H1 (cell line): ENCODE data around the gene TSC1. TPM values are rescaled to one million over a fixed set of nuclear protein-coding genes. Genes with fewer than 3 reads are reported as not detected.

Experiments used
- CTCF ChIA-PET: fragments of 300-600 bp; sonication (Branson Sonifier 250); formaldehyde crosslinking; loops from one replicate; lab custom pipeline; 2021; ENCODE audit not compliant: partially characterized antibody; lab: Charles Lee
- POLR2A ChIA-PET: fragments of 300-600 bp; sonication (Branson Sonifier 250); formaldehyde crosslinking; loops from one replicate; lab custom pipeline; 2021; ENCODE audit warnings: inconsistent platforms; ENCODE audit not compliant: partially characterized antibody; lab: Charles Lee
- DNase-seq, 2 experiments: peaks; one replicate each; pipeline versions ENCODE4 v3.0.0 to v3.0.0-alpha.2; 2010 to 2022; ENCODE audit warnings: low spot score in 2 of 2, low read depth in 1 of 2, mixed read lengths in 1 of 2
- FAIRE-seq: peaks from 2 replicates; lab custom pipeline; 2011; peaks lifted over from hg19 to GRCh38; lab: Jason Lieb, UNC
- H2AFZ ChIP-seq: 2 replicates; pipeline ENCODE4 v1.8.1; 2012; ENCODE audit warnings: low read length, inconsistent platforms
- H2AK5ac ChIP-seq: 2 replicates; pipeline ENCODE4 v1.6.1; 2013; ENCODE audit warnings: low read depth, low read length
- H2BK120ac ChIP-seq: replicated peaks from 2 replicates; pipeline ENCODE3; 2013; ENCODE audit warnings: low read depth, low read length, inconsistent platforms
- H2BK12ac ChIP-seq: 2 replicates; pipeline ENCODE4 v1.6.1; 2013; ENCODE audit warnings: low read depth, low read length
- H2BK15ac ChIP-seq: 2 replicates; pipeline ENCODE4 v1.6.1; 2013; ENCODE audit warnings: low read length
- H2BK20ac ChIP-seq: 2 replicates; pipeline ENCODE4 v1.6.1; 2013; ENCODE audit warnings: low read length
- H2BK5ac ChIP-seq: 2 replicates; pipeline ENCODE4 v1.6.1; 2013; ENCODE audit warnings: low read depth, low read length
- H3K14ac ChIP-seq: 2 replicates; pipeline ENCODE4 v1.6.1; 2013; ENCODE audit warnings: inconsistent platforms; ENCODE audit not compliant: insufficient read length
- H3K18ac ChIP-seq: 2 replicates; pipeline ENCODE4 v1.6.1; 2013; ENCODE audit warnings: low read length; ENCODE audit errors: extremely low read depth
- H3K23ac ChIP-seq: 2 replicates; pipeline ENCODE4 v1.6.1; 2013; ENCODE audit warnings: inconsistent platforms; ENCODE audit not compliant: insufficient read length
- H3K23me2 ChIP-seq: 2 replicates; pipeline ENCODE4 v1.6.1; 2013; ENCODE audit warnings: low read depth, low read length
- H3K27ac ChIP-seq: 2 replicates; pipeline ENCODE4 v1.6.1; 2011; ENCODE audit warnings: low read depth, low read length, inconsistent platforms
- H3K27me3 ChIP-seq, 4 experiments: replicated peaks in 1 of 4; 1 replicate in 1 of 4; 2 replicates in 3 of 4; pipeline versions ENCODE4 v1.6.1 to v1.8.1; 2011 to 2013; ENCODE audit warnings: low read length in 3 of 4, mild to moderate bottlenecking in 3 of 4, inconsistent platforms in 2 of 4, mixed read lengths in 2 of 4, moderate library complexity in 1 of 4; ENCODE audit not compliant: control insufficient read depth in 3 of 4, insufficient read depth in 3 of 4; ENCODE audit errors: extremely low read depth in 1 of 4
- H3K36me3 ChIP-seq, 4 experiments: 2 replicates each; pipeline versions ENCODE4 v1.6.1 to v1.8.1; 2011 to 2013; ENCODE audit warnings: mild to moderate bottlenecking in 4 of 4, low read length in 3 of 4, moderate library complexity in 2 of 4, control low read depth in 1 of 4, inconsistent platforms in 1 of 4; ENCODE audit not compliant: insufficient read depth in 4 of 4, control insufficient read depth in 2 of 4
- H3K4ac ChIP-seq: replicated peaks from 2 replicates; pipeline ENCODE3; 2013; ENCODE audit warnings: low read length, low read depth, mixed read lengths, inconsistent platforms; ENCODE audit not compliant: insufficient read length
- H3K4me1 ChIP-seq, 4 experiments: replicated peaks in 1 of 4; 1 replicate in 1 of 4; 2 replicates in 3 of 4; pipeline versions ENCODE4 v1.6.1 to v1.8.1; 2011 to 2013; ENCODE audit warnings: low read length in 3 of 4, inconsistent platforms in 2 of 4, mixed read lengths in 1 of 4; ENCODE audit not compliant: insufficient read depth in 4 of 4, control insufficient read depth in 3 of 4
- H3K4me2 ChIP-seq, 2 experiments: 2 replicates each; pipeline versions ENCODE4 v1.6.1 to v1.8.1; 2011 to 2013; ENCODE audit warnings: low read depth in 2 of 2, low read length in 2 of 2, control low read depth in 1 of 2, inconsistent platforms in 1 of 2, mild to moderate bottlenecking in 1 of 2; ENCODE audit not compliant: insufficient read depth in 1 of 2
- H3K4me3 ChIP-seq, 4 experiments: fragments of 200-600, 300-600 bp in 1 of 4; sonication (generic), shearing (Covaris generic), sonication (Bioruptor Twin) in 1 of 4; 2 replicates each; pipeline versions ENCODE4 v1.5.1 to v1.8.1; 2011 to 2016; ENCODE audit warnings: low read length in 4 of 4, low read depth in 3 of 4, control low read depth in 2 of 4, inconsistent platforms in 2 of 4, mild to moderate bottlenecking in 2 of 4, mixed read lengths in 1 of 4, moderate library complexity in 1 of 4; ENCODE audit not compliant: insufficient read depth in 2 of 4; ENCODE audit errors: extremely low read depth in 1 of 4
- H3K56ac ChIP-seq: replicated peaks from 2 replicates; pipeline ENCODE3; 2013; ENCODE audit warnings: low read depth, mild to moderate bottlenecking, mixed read lengths, low read length, inconsistent platforms; ENCODE audit not compliant: insufficient read length
- H3K79me1 ChIP-seq: 2 replicates; pipeline ENCODE4 v1.6.1; 2013; ENCODE audit warnings: low read depth, low read length, control low read depth
- H3K79me2 ChIP-seq, 2 experiments: 2 replicates each; pipeline versions ENCODE4 v1.6.1 to v1.8.1; 2012 to 2013; ENCODE audit warnings: low read length in 2 of 2, mild to moderate bottlenecking in 2 of 2, inconsistent platforms in 1 of 2; ENCODE audit not compliant: insufficient read depth in 2 of 2, control insufficient read depth in 1 of 2
- H3K9ac ChIP-seq, 4 experiments: replicated peaks in 1 of 4; 1 replicate in 1 of 4; 2 replicates in 3 of 4; pipeline versions ENCODE4 v1.6.1 to v1.8.1; 2011 to 2013; ENCODE audit warnings: low read depth in 3 of 4, low read length in 3 of 4, control low read depth in 2 of 4, mild to moderate bottlenecking in 2 of 4, moderate library complexity in 2 of 4, inconsistent platforms in 1 of 4; ENCODE audit errors: extremely low read depth in 1 of 4
- H3K9me3 ChIP-seq, 2 experiments: 2 replicates each; pipeline versions ENCODE4 v1.6.1 to v1.8.1; 2012 to 2013; ENCODE audit warnings: mild to moderate bottlenecking in 2 of 2, moderate library complexity in 2 of 2, control low read depth in 1 of 2, inconsistent platforms in 1 of 2, low read depth in 1 of 2, low read length in 1 of 2, mixed read lengths in 1 of 2; ENCODE audit not compliant: insufficient read depth in 2 of 2
- H4K20me1 ChIP-seq, 2 experiments: replicated peaks in 1 of 2; 2 replicates each; pipeline versions ENCODE3 to v1.8.1; 2011 to 2013; ENCODE audit warnings: inconsistent platforms in 2 of 2, low read length in 2 of 2, mild to moderate bottlenecking in 1 of 2; ENCODE audit not compliant: insufficient read depth in 2 of 2, control insufficient read depth in 1 of 2
- H4K5ac ChIP-seq: 2 replicates; pipeline ENCODE4 v1.6.1; 2013; ENCODE audit warnings: low read length, low read depth, mixed read lengths, inconsistent platforms; ENCODE audit not compliant: insufficient read length
- H4K8ac ChIP-seq: 2 replicates; pipeline ENCODE4 v1.8.0; 2013; ENCODE audit warnings: mild to moderate bottlenecking, moderate library complexity, low read length, inconsistent platforms; ENCODE audit not compliant: insufficient read depth; ENCODE audit errors: extremely low read depth
- H4K91ac ChIP-seq: replicated peaks from 2 replicates; pipeline ENCODE3; 2013; ENCODE audit warnings: low read length, mixed read lengths, inconsistent platforms; ENCODE audit not compliant: insufficient read length
- ASH2L ChIP-seq: fragments of 200-600, 300-600 bp; sonication (generic); IDR thresholded peaks from one replicate; pipeline ENCODE4 v1.7.1; 2017; ENCODE audit warnings: low read length
- BRCA1 ChIP-seq: IDR thresholded peaks from 2 replicates; pipeline ENCODE4 v1.6.1; 2012; ENCODE audit warnings: low read depth, low read length, improper control_type of control experiment
- EP300 ChIP-seq, 2 experiments: IDR thresholded peaks; 1 replicate in 1 of 2; 2 replicates in 1 of 2; pipeline ENCODE4 v1.6.1; 2011 to 2012; ENCODE audit warnings: low read depth in 2 of 2, low read length in 2 of 2, mild to moderate bottlenecking in 2 of 2, borderline replicate concordance in 1 of 2, inconsistent platforms in 1 of 2, moderate library complexity in 1 of 2
- GABPA ChIP-seq: IDR thresholded peaks from 2 replicates; pipeline ENCODE4 v1.6.1; 2011; ENCODE audit warnings: mild to moderate bottlenecking, low read length, moderate library complexity, borderline replicate concordance; ENCODE audit not compliant: insufficient read depth
- POLR2AphosphoS5 ChIP-seq: IDR thresholded peaks from 2 replicates; pipeline ENCODE4 v1.6.1; 2011; ENCODE audit warnings: low read depth, low read length
- RFX5 ChIP-seq: IDR thresholded peaks from 2 replicates; pipeline ENCODE4 v1.6.1; 2011; ENCODE audit warnings: low read depth, low read length, improper control_type of control experiment, borderline replicate concordance
- SIX5 ChIP-seq: IDR thresholded peaks from 2 replicates; pipeline ENCODE4 v1.6.1; 2011; ENCODE audit warnings: mild to moderate bottlenecking, low read depth, low read length
- SP2 ChIP-seq: IDR thresholded peaks from 2 replicates; pipeline ENCODE4 v1.6.1; 2012; ENCODE audit warnings: mild to moderate bottlenecking, low read length, inconsistent platforms
- WGBS, 2 experiments: shearing (Covaris generic) in 1 of 2; methylation state at CpG; one replicate each; pipeline versions ENCODE4 v1.1.6 to v1.1.7; 2013 to 2015; ENCODE audit warnings: low lambda C conversion rate in 2 of 2, mixed read lengths in 2 of 2, inconsistent platforms in 1 of 2, low coverage in 1 of 2, missing lambda C conversion rate in 1 of 2; ENCODE audit not compliant: insufficient replicate concordance in 2 of 2, insufficient coverage in 1 of 2, insufficient read length in 1 of 2; ENCODE audit errors: extremely low coverage in 1 of 2, missing lambda C conversion rate in 1 of 2; 5-methylcytosine and 5-hydroxymethylcytosine counted together
- polyA plus RNA-seq, 7 experiments: library from polyadenylated mRNA; depleted of rRNA in 3 of 7; stranded (reverse) in 5 of 7; unstranded in 2 of 7; fragments of >200 nt in 5 of 7; fragments of 200-250 nt in 2 of 7; gene quantifications; 1 replicate in 5 of 7; 2 replicates in 1 of 7; 4 replicates in 1 of 7; pipeline versions ENCODE4 v1.2.1 to v1.2.3, GENCODE V29; 2011 to 2013; ENCODE audit warnings: missing spikeins in 2 of 7, mixed read lengths in 2 of 7
- total RNA-seq: library from RNA; stranded (reverse); fragmentation: NEBNext Ultra II Directional; extraction: Animal tissue kit (Norgen Biotek cat#: 25700); gene quantifications from 2 replicates; pipeline ENCODE4 v1.2.1, GENCODE V29; 2021

Gene TSC1
- total and polyA plus RNA-seq, 2 of the 8 experiments (the other 6 are each of a cell fraction or from before 2014, with no cell fraction given), result 37.2 to 46.0 TPM

GRCh38 chr9:132909311-132909710 is 35.1 kb downstream of the TSC1 start:
- ChIA-PET CTCF (interaction anchor here (0.9 to 2.1 kb wide), 4 partner anchors 9 to 97 kb away, joined by 3 to 6 read pairs (median 4); no protein-coding TSS in a partner anchor), POLR2A (interaction anchor here (0.7 to 0.8 kb wide), 3 partner anchors 24 to 1065 kb away, joined by 3 to 4 read pairs (median 3); partner anchors contain the start of gene TSC1)
- Histone ChIP-seq H2BK120ac (no peak overlapping the region), H4K20me1 (no peaks in the 10 kb centered on the region), H2BK5ac (no peak overlapping the region), H3K36me3 (peaks cover 7 to 40% (median 22%) of the 10 kb centered on the region in 4 experiments; a peak in 7 of 8 replicates), H3K79me2 (no peaks in the 10 kb centered on the region), H3K9ac (no peak overlapping the region), H3K79me1 (no peaks in the 10 kb centered on the region), H3K4ac (no peak overlapping the region), H3K4me3 (no peak overlapping the region), H3K4me2 (no peak overlapping the region), H2BK12ac (no peak overlapping the region), H2BK15ac (no peak overlapping the region), H3K14ac (no peak overlapping the region), H3K27ac (no peak overlapping the region), H3K18ac (no peak overlapping the region), H3K23ac (no peak overlapping the region), H4K5ac (no peak overlapping the region), H3K9me3 (no peaks in the 10 kb centered on the region), H2BK20ac (no peak overlapping the region), H3K27me3 (no peaks in the 10 kb centered on the region), H2AK5ac (no peak overlapping the region), H3K23me2 (no peaks in the 10 kb centered on the region), H4K91ac (no peak overlapping the region), H3K4me1 (peaks cover under 1 to 3% (median 2%) of the 10 kb centered on the region in 4 experiments; a peak in 6 of 7 replicates), H4K8ac (no peak overlapping the region), H3K56ac (no peak overlapping the region), H2AFZ (no peak overlapping the region)
- DNase-seq, result no peak
- TF ChIP-seq SP2 (no peak), BRCA1 (no peak), RFX5 (no peak), GABPA (no peak), EP300 (IDR thresholded peaks at IDR 0.05; ENCODE audit: borderline replicate concordance in 1 of 2, low read depth in 2 of 2, low read length in 2 of 2) (no peak), POLR2AphosphoS5 (no peak), ASH2L (no peak), SIX5 (no peak)
- no peak for FAIRE-seq
- 91% methylated on average over 2 of the region's 2 CpGs; no CpG with 5 or more reads in 1 of the 2 experiments for WGBS, 2 experiments
